Measurements from ENCODE around the gene HIPK1. TPM values are rescaled to one million over a fixed set of nuclear protein-coding genes. Genes with fewer than 3 reads are reported as not detected.

The HIPK1 gene
- polyA plus RNA-seq, 12 donors: 27.7 to 37.7 (median 33.5) TPM; not detected in 1

DNA sequence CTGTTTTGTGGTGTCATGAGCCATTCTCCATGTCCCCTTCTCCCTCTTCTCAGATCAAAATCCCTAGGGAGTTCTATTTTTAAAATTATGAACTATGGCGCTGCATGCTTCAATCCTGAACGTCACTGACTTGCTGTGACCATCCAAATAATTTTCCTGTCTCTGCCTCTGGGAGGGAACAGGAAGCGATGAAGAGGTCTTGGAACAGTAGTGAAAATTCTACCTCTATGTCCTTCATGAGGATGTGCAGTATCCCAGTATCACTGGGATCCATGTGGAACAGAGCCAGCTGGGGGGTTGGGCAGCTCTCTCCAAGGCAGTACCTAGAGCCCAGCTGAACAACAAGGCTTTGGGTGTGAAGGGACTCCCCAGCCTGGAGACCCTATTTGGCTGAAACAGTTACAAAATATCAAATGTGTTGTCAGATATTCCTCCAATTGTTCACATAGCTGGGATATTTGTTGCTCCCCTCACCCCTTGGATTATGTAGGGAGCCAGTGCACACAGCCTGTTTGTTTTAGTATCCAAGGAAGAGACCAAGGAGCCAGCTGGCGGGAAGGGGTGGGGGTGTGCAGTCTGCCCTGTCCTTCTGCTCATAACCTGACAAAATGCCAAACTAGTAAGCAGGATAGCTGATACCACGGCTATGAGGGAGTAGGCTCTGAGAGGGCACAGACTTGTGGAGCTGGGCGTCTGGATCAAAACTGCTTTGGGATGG, 16.4 kb upstream of the HIPK1 start:
- DNase-seq: peak; percentile 46

DNA sequence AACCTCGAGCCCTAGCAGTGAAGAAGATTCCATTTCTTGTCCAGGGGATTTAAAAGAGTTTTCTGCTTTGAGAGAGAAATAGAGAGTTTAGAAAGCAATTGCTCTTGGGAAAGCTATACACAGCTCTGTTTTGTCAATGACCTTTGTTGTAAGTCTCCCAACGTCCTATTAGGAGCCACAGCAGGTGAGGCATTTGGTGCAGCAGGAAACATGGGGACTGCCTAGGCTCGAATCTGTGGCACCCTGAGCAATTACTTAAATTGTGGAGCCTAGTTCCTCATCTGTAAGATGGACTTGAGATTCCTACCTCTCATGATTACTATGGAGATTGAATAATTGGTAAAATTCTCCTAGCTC, 15.8 kb upstream of the HIPK1 start:
- DNase-seq: no peak

DNA sequence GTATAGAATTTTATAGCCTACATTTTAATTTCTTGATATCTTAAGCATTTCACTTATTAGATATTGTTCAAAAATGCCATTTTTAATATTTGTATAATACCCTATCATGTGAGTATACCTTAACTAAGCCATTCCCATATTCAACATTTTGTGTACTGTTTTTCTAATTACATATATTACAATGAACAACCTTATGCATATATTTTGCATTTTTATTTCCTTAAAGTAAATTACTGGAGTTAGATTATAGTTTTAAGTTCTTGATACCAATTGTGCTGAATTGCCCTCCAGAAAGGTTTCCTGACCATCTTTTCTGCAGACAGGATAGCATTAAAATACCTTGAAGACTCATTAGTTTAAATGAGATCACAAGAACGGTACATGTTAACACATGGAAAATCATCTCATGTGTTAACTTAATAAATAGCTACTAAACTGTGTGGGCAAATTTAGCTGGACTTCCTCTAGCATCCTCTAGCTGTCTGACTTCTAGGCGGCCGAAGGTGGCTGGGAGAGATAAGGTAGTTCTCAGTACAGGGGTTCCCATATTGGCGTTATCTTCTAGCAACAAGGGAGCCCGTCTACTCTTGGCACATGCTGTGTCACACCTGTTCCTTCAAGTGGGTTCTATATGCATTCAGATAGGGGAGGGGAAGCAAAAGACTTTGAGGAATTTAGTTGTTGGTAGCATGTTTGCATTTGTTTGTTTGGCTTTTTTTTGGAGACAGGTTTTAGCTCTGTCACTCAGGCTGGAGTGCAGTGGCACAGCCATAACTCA, 15.0 kb upstream of the HIPK1 start:
- DNase-seq: no peak

DNA sequence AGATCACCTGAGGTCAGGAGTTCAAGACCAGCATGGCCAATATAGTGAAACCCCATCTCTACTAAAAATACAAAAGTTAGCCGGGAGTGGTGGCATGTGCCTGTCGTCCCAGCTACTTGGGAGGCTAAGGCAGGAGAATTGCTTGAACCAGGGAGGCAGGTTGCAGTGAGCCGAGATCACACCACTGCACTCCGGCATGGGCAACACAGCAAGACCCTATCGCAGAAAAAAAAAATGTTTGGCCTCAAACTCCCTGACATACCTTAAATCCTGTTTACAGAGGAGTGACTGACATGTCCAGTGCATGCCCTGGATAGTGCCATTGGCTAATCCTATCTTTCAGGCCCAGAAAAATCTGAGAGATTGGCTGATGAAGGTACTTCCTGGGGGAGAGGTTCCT, 12.2 kb upstream of the HIPK1 start:
- DNase-seq: no peak

DNA sequence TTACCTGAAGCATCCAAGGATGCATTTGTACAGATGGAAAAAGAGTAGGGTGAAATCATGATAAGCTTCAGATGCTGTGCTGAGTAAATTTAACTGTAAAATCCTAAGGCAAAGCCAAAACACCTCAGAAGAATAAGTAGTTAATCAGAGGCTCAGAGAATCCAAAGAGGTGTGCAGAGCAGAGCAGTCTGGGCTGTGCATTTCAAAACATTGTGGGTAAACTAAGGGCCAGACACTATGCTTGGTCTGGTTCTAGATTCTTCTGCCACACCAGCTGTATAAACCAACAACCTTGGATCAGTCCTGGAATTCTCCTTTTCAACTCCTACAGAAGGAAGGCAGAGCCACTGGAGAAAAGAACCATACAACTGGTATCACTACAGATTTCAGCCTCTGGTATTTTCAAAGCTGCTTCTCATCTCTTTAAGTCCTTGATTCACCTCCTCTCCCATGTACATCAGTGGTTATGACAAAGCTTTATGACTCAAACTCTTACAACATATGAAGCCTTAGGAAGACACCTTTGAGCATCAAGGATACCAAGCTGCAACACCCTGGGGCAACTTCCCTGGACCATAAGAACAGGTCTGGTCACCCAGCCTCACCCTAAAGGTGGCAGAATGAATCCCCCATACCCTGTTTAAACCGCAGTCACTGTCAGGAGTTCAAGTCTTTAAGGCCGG, 11.6 kb upstream of the HIPK1 start:
- no peak for DNase-seq

DNA sequence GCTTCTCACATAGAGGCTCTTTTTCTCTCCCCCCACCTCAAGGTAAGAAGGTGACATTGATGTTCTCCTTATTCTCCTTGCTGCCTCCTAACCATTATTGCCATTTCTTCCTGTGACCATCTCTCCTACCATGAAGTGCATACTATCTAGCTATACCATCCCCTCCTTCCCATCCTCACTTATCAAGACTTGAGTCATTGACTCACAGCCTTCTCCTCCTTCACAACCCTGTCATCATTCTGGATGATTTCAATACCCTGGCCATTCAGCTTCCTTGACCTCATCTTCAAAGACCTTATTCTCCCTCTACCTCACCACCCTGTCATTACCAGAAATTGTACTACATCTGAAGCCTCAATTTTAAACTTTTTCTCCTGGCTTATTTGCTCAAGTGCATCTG, 10.9 kb upstream of the HIPK1 start:
- no peak for DNase-seq

DNA sequence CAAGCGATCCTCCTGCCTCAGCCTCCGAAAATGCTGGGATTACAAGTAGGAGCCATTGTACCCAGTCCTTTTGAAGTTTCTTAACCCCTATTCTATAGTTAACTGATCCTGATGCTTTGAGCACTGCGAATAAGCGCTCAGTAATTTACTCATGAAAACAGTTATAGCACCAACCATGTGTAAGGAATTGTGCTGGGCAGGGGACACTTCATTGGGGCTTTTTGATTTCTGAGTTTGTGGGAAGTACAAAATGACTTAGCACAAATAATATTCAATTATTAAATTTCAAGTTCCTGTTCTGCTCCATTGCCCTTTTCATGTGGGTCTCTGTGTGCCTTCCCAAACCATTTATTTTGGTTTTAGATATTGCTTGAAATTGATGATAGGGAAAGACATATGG, 6.2 kb upstream of the HIPK1 start:
- no peak for DNase-seq

DNA sequence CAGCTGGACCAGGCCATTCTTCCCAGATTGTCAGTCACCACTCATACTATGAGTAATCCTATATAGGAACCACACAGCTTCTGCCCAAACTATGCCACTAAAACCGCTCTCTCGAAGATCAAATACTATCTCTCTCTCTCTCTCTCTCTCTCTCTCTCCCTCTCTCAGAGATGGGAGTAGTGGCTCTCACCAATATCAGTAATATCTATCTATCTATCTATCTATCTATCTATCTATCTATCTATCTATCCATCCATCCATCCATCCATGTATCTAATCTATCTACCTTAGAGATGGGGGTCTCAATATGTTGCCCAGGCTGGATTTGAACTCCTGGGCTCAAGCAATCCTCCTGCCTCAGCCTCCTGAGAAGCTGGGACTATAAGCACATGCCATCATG, 4.7 kb upstream of the HIPK1 start:
- no peak for DNase-seq

DNA sequence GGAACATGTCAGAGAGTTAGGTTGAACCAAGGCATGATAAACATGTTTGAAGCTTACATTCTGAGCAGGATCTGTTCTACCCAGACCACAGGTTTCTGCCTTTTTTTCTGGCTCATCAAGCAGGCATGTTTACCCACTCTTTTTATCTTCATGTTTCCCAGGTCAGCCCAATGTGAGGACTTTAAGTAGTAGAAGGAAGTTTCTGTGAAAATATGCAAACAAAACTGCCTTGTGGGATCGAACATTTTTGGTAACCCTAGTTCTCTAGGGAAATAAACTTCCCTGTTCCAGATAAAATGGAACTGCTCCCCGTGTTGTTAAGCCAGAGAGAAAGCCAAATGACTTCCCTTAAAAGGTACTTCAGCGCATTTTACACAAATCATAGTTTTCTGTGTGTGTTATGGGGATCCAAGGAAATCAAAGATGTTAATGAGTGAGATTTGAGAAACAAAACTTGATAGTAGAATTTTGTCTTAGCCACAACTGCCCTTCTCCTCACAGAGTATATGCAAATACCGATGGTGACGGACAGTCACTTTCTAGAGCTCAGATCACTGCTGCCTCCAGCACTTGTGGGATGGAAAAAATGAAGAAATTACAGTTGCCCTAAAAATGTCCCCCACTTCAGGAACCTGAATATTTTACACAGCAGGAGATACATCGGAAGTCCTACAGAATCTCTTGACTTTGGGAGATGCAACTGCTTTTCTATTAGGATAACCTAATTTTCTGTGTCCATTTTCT, 765 bp upstream of the HIPK1 start:
- peak; percentile 28 for DNase-seq

DNA sequence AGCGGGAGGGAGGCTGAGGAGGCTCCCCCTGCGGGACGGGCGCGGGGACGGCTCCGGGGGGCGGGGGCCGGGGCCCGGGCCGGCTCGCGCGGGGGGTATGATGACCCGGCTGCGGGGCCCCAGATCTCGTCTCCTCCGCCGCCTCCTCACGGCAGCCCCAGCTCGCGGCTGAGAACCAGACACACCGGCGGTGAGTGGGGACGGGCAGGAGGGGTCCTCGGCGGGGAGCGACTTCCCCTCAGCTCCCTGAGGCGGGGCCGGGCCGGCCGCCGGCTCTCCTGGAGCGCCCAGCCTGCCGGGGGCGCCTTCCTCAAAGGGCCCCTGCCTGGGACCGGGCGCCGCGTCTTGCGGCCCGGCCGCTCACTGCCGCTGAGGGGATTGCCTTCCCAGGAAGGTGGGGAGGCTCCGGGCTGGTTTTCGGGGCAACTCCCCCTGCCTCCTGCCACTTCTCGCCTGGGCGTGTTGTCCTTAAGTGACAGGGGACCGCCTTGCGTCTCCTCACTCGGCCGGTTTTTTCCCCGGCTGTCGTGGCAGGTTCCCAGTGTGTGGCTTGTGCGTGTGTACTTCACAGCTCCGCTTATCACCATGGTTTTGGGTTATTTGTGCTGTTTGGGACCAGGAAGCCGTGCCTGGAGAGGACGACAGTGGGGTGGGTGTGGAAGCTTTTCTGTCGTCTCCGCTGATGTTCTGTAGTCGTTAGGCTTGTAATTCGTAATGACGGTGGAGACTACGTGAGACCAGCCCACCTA, 800 bp downstream of the HIPK1 start:
- DNase-seq: peak; percentile 41

DNA sequence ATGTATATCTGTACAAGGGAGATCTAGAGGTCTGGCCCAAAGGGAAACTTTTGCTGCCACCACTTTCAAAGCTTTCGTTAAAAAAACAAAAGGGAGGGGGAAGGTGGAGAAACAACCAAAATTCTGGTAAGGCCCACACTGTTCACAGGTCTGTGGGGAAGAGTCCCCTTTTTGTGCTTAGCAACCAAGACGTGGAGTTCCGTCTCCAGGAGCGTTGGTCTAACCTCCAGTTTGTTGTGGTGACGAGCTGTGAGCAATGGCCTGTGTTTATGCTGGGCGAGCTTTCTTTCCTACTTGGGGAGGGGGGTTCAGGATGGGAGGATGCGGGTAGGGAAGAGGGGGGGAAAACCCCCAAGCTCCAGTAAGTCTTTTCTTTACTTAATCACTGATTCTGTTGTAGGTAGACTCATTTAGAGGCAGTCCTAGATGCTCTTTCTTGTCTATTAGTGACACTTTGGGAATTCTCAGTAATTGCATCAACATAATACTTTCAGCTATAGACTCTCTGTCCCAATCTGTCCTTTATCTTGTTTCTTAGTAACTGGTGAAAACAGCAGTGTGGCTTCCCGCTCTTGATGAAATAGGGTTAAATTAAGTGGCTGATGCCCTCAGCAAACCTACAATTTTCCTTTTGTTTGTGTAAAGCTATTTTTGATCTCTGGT, 1.5 kb downstream of the HIPK1 start:
- peak; percentile 27 for DNase-seq

DNA sequence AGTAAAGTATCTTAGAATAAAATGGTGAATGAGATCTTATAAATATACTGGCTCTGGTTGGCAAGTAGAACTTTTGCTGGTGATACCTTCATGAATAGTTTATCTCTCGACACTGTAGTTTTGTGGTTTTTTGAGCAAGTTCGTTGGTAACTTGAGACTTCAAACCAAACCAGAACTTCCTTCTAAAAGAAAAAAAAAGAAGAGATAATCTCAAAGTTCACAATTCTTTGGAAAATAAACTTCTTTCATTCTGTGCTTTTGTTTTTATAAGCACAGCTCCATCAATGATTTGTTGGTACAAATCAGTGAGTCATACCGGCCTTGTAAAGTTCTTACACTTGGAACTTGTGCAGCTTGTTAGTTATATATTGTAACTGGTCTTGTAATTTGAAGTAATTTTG, 2.3 kb downstream of the HIPK1 start:
- DNase-seq: no peak

DNA sequence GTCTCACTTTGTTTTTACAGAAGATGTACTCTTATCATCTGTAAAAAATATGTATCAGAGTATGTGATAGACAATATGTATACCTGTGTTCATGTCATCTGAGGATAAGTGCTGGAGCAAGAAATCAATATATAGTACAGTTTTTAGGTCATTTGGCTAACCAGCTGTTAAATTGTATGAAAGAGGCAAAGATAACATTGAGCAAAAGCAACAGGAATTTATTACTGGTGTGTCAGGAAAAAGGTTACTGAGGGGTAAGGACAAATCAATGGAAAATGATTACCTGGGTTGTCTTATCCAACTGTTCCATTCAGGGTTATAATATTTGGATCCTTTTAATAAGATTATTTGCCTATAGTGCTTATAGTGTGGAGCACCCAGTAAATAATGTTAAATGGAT, 4.9 kb downstream of the HIPK1 start:
- no peak for DNase-seq

DNA sequence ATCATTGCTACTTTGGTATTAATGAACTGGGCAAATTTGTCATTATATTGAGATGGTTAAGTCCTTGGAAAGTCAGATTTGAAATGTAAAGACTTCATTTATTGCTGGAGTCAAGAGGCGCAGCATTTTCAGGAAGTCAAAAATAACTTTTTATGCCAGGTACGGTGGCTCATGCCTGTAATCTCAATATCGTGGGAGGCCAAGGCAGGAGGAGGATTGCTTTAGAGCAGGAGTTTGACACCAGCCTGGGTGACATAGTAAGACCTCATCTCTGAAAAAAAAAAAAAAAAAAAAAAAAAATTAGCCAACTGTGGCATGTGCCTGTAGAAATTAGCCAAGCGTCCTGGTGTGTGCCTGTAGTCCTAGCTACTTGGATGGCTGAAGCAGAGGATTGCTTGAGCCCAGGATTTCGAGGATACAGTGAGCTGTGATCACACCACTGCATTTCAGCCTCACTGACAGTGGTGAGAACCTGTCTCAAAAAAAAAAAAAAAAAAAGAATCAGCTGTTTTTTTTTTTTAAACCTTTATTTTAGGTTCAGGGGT, 5.5 kb downstream of the HIPK1 start:
- no peak for DNase-seq

DNA sequence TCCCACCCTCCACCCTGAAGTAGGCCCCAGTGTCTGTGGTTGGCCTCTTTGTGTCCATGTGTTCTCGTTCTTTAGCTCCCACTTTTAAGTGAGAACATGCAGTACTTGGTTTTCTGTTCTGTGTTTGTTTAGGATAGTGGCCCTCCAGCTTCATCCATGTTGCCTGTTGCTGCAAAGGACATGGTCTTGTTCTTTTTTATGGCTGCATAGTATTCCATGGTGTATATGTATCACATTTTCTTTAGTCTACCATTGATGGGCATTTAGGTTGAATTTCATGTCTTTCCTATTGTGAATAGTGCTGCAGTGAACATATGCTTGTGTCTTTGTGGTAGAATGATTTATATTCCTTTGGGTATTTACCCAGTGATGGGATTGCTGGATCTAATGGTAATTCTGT, 6.1 kb downstream of the HIPK1 start:
- no peak for DNase-seq

DNA sequence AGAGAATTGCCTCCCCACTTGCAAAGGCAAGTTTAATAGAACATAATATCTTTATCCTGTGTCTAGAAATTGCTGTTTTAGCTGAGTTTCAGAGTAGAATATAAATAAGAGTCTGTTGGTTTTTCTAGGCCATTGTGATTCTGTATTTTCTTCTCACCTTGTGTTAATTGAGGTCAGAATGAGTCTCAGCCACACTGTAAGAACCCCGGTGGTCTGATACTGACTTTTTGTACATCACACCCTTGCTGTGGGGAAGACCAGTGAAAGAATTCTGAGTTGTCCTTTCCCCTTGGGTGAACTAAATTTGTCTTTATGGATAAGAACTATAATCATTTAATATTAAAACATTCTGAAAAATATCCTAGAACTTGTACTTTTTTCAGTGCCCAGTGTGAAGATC, 6.8 kb downstream of the HIPK1 start:
- no peak for DNase-seq

DNA sequence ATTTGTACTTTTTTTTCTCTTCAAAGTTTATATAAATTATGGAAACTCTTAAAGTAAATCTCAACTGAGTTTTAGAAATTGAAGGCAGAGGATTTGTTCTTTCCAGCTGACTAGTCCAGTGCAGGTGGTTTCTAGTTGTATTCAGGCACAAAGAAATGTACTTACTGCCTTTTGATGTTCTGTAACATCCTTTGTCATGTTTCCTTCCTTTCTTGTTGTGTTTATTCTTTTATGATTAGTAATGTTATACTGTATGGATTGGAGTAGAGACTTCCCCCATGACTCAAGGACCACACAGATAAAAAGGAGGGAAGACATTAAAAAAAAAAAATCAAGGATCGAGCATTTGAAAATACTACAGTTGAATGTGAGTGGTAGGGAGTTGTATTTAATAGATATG, 8.0 kb downstream of the HIPK1 start:
- DNase-seq: no peak

DNA sequence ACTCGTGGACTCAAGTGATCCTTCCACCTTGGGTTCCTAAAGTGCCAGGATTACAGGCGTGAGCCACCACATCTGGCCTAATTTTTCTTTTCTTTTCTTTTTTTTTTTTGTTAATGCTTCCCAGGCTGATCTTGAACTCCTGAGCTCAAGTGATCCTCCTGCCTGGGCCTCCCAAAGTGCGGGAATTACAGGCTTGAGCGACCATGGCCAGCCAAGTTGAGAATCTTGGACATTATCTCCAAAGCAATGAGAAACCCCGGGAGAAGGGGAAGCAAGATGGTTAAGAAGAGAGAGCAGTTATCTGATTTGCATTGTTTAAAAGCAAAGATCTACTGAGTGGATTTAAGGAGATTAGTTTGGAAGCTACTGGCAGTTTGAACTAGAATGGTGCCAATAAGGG, 9.1 kb downstream of the HIPK1 start:
- DNase-seq: no peak

DNA sequence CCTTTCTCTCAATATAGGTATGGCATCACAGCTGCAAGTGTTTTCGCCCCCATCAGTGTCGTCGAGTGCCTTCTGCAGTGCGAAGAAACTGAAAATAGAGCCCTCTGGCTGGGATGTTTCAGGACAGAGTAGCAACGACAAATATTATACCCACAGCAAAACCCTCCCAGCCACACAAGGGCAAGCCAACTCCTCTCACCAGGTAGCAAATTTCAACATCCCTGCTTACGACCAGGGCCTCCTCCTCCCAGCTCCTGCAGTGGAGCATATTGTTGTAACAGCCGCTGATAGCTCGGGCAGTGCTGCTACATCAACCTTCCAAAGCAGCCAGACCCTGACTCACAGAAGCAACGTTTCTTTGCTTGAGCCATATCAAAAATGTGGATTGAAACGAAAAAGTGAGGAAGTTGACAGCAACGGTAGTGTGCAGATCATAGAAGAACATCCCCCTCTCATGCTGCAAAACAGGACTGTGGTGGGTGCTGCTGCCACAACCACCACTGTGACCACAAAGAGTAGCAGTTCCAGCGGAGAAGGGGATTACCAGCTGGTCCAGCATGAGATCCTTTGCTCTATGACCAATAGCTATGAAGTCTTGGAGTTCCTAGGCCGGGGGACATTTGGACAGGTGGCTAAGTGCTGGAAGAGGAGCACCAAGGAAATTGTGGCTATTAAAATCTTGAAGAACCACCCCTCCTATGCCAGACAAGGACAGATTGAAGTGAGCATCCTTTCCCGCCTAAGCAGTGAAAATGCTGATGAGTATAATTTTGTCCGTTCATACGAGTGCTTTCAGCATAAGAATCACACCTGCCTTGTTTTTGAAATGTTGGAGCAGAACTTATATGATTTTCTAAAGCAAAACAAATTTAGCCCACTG, 11.5 kb downstream of the HIPK1 start:
- DNase-seq: no peak

DNA sequence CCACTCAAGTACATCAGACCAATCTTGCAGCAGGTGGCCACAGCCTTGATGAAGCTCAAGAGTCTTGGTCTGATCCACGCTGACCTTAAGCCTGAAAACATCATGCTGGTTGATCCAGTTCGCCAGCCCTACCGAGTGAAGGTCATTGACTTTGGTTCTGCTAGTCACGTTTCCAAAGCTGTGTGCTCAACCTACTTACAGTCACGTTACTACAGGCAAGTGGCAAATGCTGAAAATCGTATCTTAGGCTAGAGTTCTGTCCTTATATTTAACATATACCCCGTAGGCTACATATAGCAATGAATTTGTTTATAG, 12.1 kb downstream of the HIPK1 start:
- DNase-seq: no peak

Data from muscle of arm (tissue), 12 donors.